Measurements from ENCODE around the gene DEXI. TPM values are rescaled to one million over a fixed set of nuclear protein-coding genes. Genes with fewer than 3 reads are reported as not detected.

DEXI gene
- total and polyA plus RNA-seq, 9 of the 15 experiments (the other 6 are each of a cell fraction or from before 2014, with no cell fraction given), result 2.9 to 40.1 (median 22.0) TPM

DNA sequence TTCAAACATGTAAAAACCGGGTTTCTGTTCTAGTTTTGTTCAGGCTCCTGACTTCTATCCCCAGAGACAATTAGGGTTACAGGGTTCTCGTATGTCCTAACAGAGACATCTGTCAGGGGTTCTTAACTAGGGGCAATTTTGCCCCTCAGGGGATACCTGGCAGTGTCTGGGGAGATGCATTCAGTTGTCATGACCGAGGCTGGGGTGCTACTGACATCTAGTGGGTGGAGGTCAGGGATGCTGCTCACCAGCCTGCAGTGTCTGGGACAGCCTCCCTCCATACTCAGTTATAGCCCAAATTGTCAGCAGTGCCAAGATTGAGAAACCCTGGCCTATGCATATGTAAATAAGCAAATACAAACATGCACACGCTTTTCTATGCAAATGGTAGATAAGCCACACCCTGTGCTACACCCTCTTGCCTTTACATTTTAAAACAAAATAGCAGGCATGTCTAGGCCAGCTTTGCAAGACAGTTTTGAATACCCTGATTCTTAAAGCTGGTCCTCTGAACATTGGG is 39.5 kb upstream of the DEXI start:
- no peaks in the 10 kb centered on the region for H4K20me1 ChIP-seq (replicated peaks; ENCODE audit: control insufficient read depth, insufficient read depth, low read length)
- H2AFZ ChIP-seq (ENCODE audit: low read depth, low read length), result no peak overlapping the region
- no peak overlapping the region for H3K9ac ChIP-seq (ENCODE audit: insufficient read depth in 1 of 2, low read depth in 2 of 2, low read length in 2 of 2)
- DNase-seq (ENCODE audit: extremely low read depth in 1 of 4, low spot score in 3 of 4) (peak in 2 of 4 experiments; percentile 27 to 60), ATAC-seq (peak; percentile 97), FAIRE-seq (peak; percentile 78)
- H3K4me3 ChIP-seq, result no peak overlapping the region
- H3K9me1 ChIP-seq (ENCODE audit: control insufficient read depth, insufficient read depth, low read length), result no peaks in the 10 kb centered on the region
- no peaks in the 10 kb centered on the region for H3K9me3 ChIP-seq (replicated peaks; ENCODE audit: control insufficient read depth, insufficient read depth, low read depth, low read length)
- H3K27me3 ChIP-seq (ENCODE audit: control insufficient read depth in 2 of 2, insufficient read depth in 2 of 2, low read length in 2 of 2), result no peaks in the 10 kb centered on the region
- ChIA-PET CTCF (ENCODE audit: low intra/inter-chr PET ratio) (no interaction called here), POLR2A (interaction anchor here (0.7 kb wide), 1 partner anchor 200 kb away, joined by 4 read pairs; no protein-coding TSS in a partner anchor)
- H3K79me2 ChIP-seq (ENCODE audit: control insufficient read depth, insufficient read depth, low read length), result no peaks in the 10 kb centered on the region
- H3K4me1 ChIP-seq (replicated peaks in 1 of 2; ENCODE audit: control insufficient read depth in 2 of 2, insufficient read depth in 2 of 2, low read length in 2 of 2), result peaks cover 3% of the 10 kb centered on the region in 2 experiments; a peak in 1 of 5 replicates
- WGBS (ENCODE audit: insufficient coverage, low coverage, missing lambda C conversion rate), result 55% methylated on average over 4 of the region's 4 CpGs
- no peak overlapping the region for H3K27ac ChIP-seq (ENCODE audit: extremely low read depth, low read depth, low read length)
- in situ Hi-C loops (cut with MboI), result no loop called here
- BruUV-seq (replicated peaks), result no TSS peak
- intact Hi-C loops (cut with micrococcal nuclease), result no loop called here
- no peak overlapping the region for H3K4me2 ChIP-seq (ENCODE audit: insufficient read depth, low read length)
- peaks cover 63% of the 10 kb centered on the region; the same call in 2 of the 3 replicates for H3K36me3 ChIP-seq (ENCODE audit: control insufficient read depth, insufficient read depth, low read length)
- no peak for TF ChIP-seq STAT5A (IDR thresholded peaks at IDR 0.05; ENCODE audit: borderline replicate concordance, low read length)
- no peak for TF ChIP-seq CHD2 (IDR thresholded peaks at IDR 0.05; ENCODE audit: low read depth, low read length)
- peak; percentile 39 for TF ChIP-seq SP2 (IDR thresholded peaks at IDR 0.05; ENCODE audit: extremely low read depth, low read depth, low read length, poor library complexity, severe bottlenecking)
- TF ChIP-seq CHD4 (IDR thresholded peaks at IDR 0.05; ENCODE audit: insufficient read depth, insufficient replicate concordance, low read depth, low read length, poor library complexity, severe bottlenecking), result no peak
- peak; percentile 27 to 62; a peak in 3 of 4 replicates for TF ChIP-seq RAD21 (CRISPR knock-in tag; conservative IDR thresholded peaks at IDR 0.05 in 1 of 2, IDR thresholded peaks at IDR 0.05 in 1 of 2)
- 0 out of 2 replicates have a peak, but pooled peaks have one; percentile 21 for TF ChIP-seq CEBPB (tag; IDR thresholded peaks at IDR 0.05)
- TF ChIP-seq SMC3 (conservative IDR thresholded peaks at IDR 0.05; ENCODE audit: insufficient read depth, low read depth, low read length), result 0 out of 2 replicates have a peak, but pooled peaks have one; percentile 19
- TF ChIP-seq, protein P1, sequence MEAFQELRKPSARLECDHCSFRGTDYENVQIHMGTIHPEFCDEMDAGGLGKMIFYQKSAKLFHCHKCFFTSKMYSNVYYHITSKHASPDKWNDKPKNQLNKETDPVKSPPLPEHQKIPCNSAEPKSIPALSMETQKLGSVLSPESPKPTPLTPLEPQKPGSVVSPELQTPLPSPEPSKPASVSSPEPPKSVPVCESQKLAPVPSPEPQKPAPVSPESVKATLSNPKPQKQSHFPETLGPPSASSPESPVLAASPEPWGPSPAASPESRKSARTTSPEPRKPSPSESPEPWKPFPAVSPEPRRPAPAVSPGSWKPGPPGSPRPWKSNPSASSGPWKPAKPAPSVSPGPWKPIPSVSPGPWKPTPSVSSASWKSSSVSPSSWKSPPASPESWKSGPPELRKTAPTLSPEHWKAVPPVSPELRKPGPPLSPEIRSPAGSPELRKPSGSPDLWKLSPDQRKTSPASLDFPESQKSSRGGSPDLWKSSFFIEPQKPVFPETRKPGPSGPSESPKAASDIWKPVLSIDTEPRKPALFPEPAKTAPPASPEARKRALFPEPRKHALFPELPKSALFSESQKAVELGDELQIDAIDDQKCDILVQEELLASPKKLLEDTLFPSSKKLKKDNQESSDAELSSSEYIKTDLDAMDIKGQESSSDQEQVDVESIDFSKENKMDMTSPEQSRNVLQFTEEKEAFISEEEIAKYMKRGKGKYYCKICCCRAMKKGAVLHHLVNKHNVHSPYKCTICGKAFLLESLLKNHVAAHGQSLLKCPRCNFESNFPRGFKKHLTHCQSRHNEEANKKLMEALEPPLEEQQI (IDR thresholded peaks at IDR 0.05), result 0 out of 2 replicates have a peak, but pooled peaks have one; percentile 44
- no peak for TF ChIP-seq KHSRP (IDR thresholded peaks at IDR 0.05)
- TF ChIP-seq, protein P2, sequence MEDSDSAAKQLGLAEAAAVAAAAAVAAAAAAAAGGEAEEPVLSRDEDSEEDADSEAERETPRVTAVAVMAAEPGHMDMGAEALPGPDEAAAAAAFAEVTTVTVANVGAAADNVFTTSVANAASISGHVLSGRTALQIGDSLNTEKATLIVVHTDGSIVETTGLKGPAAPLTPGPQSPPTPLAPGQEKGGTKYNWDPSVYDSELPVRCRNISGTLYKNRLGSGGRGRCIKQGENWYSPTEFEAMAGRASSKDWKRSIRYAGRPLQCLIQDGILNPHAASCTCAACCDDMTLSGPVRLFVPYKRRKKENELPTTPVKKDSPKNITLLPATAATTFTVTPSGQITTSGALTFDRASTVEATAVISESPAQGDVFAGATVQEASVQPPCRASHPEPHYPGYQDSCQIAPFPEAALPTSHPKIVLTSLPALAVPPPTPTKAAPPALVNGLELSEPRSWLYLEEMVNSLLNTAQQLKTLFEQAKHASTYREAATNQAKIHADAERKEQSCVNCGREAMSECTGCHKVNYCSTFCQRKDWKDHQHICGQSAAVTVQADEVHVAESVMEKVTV (CRISPR knock-in tag; IDR thresholded peaks at IDR 0.05), result 0 out of 2 replicates have a peak, but pooled peaks have one; percentile 18
- peak; percentile 60; the same call in 1 of the 2 replicates for TF ChIP-seq CC2D1A (IDR thresholded peaks at IDR 0.05)
- TF ChIP-seq, protein P3, sequence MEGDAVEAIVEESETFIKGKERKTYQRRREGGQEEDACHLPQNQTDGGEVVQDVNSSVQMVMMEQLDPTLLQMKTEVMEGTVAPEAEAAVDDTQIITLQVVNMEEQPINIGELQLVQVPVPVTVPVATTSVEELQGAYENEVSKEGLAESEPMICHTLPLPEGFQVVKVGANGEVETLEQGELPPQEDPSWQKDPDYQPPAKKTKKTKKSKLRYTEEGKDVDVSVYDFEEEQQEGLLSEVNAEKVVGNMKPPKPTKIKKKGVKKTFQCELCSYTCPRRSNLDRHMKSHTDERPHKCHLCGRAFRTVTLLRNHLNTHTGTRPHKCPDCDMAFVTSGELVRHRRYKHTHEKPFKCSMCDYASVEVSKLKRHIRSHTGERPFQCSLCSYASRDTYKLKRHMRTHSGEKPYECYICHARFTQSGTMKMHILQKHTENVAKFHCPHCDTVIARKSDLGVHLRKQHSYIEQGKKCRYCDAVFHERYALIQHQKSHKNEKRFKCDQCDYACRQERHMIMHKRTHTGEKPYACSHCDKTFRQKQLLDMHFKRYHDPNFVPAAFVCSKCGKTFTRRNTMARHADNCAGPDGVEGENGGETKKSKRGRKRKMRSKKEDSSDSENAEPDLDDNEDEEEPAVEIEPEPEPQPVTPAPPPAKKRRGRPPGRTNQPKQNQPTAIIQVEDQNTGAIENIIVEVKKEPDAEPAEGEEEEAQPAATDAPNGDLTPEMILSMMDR (IDR thresholded peaks at IDR 0.05 in 2 of 3, conservative IDR thresholded peaks at IDR 0.05 in 1 of 3; ENCODE audit: insufficient read depth in 2 of 3, low read depth in 1 of 3, low read length in 3 of 3), result peak; percentile 66 to 69 (median 67)
- TF ChIP-seq FOXP1 (CRISPR knock-in tag; IDR thresholded peaks at IDR 0.05), result no peak

All from K562 (cell line).